ENCODE measurements around the gene CORO2A.

DNA sequence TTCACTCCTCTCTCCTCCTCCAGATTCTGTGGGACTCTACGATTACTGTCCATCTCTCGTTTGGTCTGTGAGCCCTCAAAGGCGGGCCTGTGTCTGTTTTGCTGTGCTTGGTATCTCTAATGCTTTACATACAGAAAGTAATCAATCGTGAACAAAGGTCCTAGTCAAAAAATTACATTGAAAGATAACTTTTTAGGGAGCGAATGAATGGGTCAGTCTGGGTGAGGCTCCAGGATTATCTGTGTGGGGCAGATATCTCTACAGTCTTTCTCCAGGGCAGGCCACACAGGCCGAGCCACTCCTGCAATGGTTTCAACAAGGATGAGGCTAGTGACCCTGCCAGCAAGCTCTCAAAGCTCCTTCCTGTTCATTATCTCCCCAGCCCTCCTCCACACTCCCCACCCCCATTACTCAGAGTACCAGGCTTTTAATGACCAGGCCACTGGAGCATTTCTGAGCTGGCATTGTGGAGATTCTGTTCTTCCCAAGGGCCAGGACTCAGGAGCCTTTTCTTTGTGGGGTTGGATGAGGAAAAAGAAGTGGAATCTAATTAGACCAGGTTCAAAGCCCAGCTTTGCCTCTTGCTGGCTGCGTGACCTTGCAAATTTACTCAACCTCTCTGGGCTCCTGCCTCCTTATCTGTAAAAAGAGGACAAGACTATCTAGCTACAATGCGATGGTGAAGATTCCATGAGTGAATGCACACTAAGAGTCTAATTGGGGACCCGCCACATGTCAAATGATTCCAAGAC lies 10.2 kb downstream of the CORO2A start:
- TF ChIP-seq ZNF292 (tag by site-specific recombination; IDR thresholded peaks at IDR 0.05; ENCODE audit: borderline replicate concordance, low read depth): no peak
- TF ChIP-seq, protein P1, sequence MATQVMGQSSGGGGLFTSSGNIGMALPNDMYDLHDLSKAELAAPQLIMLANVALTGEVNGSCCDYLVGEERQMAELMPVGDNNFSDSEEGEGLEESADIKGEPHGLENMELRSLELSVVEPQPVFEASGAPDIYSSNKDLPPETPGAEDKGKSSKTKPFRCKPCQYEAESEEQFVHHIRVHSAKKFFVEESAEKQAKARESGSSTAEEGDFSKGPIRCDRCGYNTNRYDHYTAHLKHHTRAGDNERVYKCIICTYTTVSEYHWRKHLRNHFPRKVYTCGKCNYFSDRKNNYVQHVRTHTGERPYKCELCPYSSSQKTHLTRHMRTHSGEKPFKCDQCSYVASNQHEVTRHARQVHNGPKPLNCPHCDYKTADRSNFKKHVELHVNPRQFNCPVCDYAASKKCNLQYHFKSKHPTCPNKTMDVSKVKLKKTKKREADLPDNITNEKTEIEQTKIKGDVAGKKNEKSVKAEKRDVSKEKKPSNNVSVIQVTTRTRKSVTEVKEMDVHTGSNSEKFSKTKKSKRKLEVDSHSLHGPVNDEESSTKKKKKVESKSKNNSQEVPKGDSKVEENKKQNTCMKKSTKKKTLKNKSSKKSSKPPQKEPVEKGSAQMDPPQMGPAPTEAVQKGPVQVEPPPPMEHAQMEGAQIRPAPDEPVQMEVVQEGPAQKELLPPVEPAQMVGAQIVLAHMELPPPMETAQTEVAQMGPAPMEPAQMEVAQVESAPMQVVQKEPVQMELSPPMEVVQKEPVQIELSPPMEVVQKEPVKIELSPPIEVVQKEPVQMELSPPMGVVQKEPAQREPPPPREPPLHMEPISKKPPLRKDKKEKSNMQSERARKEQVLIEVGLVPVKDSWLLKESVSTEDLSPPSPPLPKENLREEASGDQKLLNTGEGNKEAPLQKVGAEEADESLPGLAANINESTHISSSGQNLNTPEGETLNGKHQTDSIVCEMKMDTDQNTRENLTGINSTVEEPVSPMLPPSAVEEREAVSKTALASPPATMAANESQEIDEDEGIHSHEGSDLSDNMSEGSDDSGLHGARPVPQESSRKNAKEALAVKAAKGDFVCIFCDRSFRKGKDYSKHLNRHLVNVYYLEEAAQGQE (tag by site-specific recombination; IDR thresholded peaks at IDR 0.05): no peak
- TF ChIP-seq, protein P2, sequence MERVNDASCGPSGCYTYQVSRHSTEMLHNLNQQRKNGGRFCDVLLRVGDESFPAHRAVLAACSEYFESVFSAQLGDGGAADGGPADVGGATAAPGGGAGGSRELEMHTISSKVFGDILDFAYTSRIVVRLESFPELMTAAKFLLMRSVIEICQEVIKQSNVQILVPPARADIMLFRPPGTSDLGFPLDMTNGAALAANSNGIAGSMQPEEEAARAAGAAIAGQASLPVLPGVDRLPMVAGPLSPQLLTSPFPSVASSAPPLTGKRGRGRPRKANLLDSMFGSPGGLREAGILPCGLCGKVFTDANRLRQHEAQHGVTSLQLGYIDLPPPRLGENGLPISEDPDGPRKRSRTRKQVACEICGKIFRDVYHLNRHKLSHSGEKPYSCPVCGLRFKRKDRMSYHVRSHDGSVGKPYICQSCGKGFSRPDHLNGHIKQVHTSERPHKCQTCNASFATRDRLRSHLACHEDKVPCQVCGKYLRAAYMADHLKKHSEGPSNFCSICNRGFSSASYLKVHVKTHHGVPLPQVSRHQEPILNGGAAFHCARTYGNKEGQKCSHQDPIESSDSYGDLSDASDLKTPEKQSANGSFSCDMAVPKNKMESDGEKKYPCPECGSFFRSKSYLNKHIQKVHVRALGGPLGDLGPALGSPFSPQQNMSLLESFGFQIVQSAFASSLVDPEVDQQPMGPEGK (tag by site-specific recombination; IDR thresholded peaks at IDR 0.05): no peak
- no peak for TF ChIP-seq ZNF514 (tag by site-specific recombination; IDR thresholded peaks at IDR 0.05)
- no peak for TF ChIP-seq ZSCAN30 (tag by site-specific recombination; IDR thresholded peaks at IDR 0.05)
- TF ChIP-seq ZNF658 (tag by site-specific recombination; IDR thresholded peaks at IDR 0.05): no peak
- TF ChIP-seq, protein P3, sequence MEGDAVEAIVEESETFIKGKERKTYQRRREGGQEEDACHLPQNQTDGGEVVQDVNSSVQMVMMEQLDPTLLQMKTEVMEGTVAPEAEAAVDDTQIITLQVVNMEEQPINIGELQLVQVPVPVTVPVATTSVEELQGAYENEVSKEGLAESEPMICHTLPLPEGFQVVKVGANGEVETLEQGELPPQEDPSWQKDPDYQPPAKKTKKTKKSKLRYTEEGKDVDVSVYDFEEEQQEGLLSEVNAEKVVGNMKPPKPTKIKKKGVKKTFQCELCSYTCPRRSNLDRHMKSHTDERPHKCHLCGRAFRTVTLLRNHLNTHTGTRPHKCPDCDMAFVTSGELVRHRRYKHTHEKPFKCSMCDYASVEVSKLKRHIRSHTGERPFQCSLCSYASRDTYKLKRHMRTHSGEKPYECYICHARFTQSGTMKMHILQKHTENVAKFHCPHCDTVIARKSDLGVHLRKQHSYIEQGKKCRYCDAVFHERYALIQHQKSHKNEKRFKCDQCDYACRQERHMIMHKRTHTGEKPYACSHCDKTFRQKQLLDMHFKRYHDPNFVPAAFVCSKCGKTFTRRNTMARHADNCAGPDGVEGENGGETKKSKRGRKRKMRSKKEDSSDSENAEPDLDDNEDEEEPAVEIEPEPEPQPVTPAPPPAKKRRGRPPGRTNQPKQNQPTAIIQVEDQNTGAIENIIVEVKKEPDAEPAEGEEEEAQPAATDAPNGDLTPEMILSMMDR (tag by site-specific recombination; IDR thresholded peaks at IDR 0.05): no peak
- no peak for TF ChIP-seq SP2 (tag by site-specific recombination; IDR thresholded peaks at IDR 0.05)
- TF ChIP-seq ZBTB7A (tag by site-specific recombination; IDR thresholded peaks at IDR 0.05; ENCODE audit: low read depth): no peak
- TF ChIP-seq, protein P4, sequence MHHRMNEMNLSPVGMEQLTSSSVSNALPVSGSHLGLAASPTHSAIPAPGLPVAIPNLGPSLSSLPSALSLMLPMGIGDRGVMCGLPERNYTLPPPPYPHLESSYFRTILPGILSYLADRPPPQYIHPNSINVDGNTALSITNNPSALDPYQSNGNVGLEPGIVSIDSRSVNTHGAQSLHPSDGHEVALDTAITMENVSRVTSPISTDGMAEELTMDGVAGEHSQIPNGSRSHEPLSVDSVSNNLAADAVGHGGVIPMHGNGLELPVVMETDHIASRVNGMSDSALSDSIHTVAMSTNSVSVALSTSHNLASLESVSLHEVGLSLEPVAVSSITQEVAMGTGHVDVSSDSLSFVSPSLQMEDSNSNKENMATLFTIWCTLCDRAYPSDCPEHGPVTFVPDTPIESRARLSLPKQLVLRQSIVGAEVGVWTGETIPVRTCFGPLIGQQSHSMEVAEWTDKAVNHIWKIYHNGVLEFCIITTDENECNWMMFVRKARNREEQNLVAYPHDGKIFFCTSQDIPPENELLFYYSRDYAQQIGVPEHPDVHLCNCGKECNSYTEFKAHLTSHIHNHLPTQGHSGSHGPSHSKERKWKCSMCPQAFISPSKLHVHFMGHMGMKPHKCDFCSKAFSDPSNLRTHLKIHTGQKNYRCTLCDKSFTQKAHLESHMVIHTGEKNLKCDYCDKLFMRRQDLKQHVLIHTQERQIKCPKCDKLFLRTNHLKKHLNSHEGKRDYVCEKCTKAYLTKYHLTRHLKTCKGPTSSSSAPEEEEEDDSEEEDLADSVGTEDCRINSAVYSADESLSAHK (tag by site-specific recombination; IDR thresholded peaks at IDR 0.05): no peak
